SK-N-SH (cell line): Measurements from ENCODE around the gene WIPI1. TPM values are rescaled to one million over a fixed set of nuclear protein-coding genes. Genes with fewer than 3 reads are reported as not detected.

ENCODE experiments used
- CTCF ChIA-PET: fragments of 300-600, 350-600 bp; formaldehyde crosslinking; extraction: SDS; loops from one replicate; lab custom pipeline; 2021; lab: Yijun Ruan, JAX
- POLR2A ChIA-PET: fragments of 350-600 bp; sonication (Branson Sonifier 250); formaldehyde crosslinking; extraction: SDS; loops from one replicate; lab custom pipeline; 2020; ENCODE audit warnings: antibody characterized with exemption, inconsistent platforms; lab: Yijun Ruan, JAX
- DNase-seq: peaks from one replicate; pipeline ENCODE4 v3.0.0; 2012
- H2AFZ ChIP-seq: fragments of 200-600 bp; sonication (generic); 2 replicates; pipeline ENCODE4 v1.8.1; 2016; ENCODE audit warnings: antibody characterized with exemption, mild to moderate bottlenecking, low read depth
- H3F3A ChIP-seq: fragments of 200-600 bp; sonication (generic); replicated peaks from 2 replicates; pipeline ENCODE3; 2016; ENCODE audit warnings: antibody characterized with exemption, mild to moderate bottlenecking; ENCODE audit not compliant: insufficient read depth
- H3K27ac ChIP-seq, 2 experiments: fragments of 200-500 bp in 1 of 2; fragments of 200-600 bp in 1 of 2; sonication (Bioruptor generic) in 1 of 2; sonication (generic), shearing (Covaris generic) in 1 of 2; 2 replicates each; pipeline versions ENCODE4 v1.5.1 to v1.6.1; 2014 to 2016; ENCODE audit warnings: low read depth in 2 of 2, inconsistent platforms in 1 of 2, low read length in 1 of 2, mild to moderate bottlenecking in 1 of 2, mixed read lengths in 1 of 2
- H3K27me3 ChIP-seq: fragments of 200-600 bp; sonication (generic), shearing (Covaris generic); 2 replicates; pipeline ENCODE4 v1.6.1; 2016; ENCODE audit warnings: mixed run types; ENCODE audit not compliant: insufficient read depth
- H3K36me3 ChIP-seq, 2 experiments: fragments of 200-500 bp in 1 of 2; fragments of 200-600 bp in 1 of 2; sonication (Bioruptor generic) in 1 of 2; sonication (generic) in 1 of 2; replicated peaks in 1 of 2; 2 replicates each; pipeline versions ENCODE3 to v1.5.1; 2014 to 2016; ENCODE audit warnings: low read length in 1 of 2, mild to moderate bottlenecking in 1 of 2; ENCODE audit not compliant: insufficient read depth in 2 of 2, control insufficient read depth in 1 of 2
- H3K4me1 ChIP-seq, 2 experiments: fragments of 200-500 bp in 1 of 2; fragments of 200-600 bp in 1 of 2; sonication (Bioruptor generic) in 1 of 2; sonication (generic), shearing (Covaris generic) in 1 of 2; 2 replicates each; pipeline versions ENCODE4 v1.5.1 to v1.6.1; 2014 to 2016; ENCODE audit warnings: low read depth in 1 of 2, low read length in 1 of 2, mixed run types in 1 of 2; ENCODE audit not compliant: insufficient read depth in 2 of 2, control insufficient read depth in 1 of 2
- H3K4me2 ChIP-seq: fragments of 200-600 bp; sonication (generic), shearing (Covaris generic); 2 replicates; pipeline ENCODE4 v1.6.1; 2017; ENCODE audit warnings: mixed run types
- H3K4me3 ChIP-seq, 2 experiments: fragments of 200-500 bp in 1 of 2; fragments of 200-600 bp in 1 of 2; sonication (Bioruptor generic) in 1 of 2; sonication (generic), shearing (Covaris generic) in 1 of 2; 2 replicates each; pipeline versions ENCODE4 v1.5.1 to v1.8.1; 2014 to 2016; ENCODE audit warnings: low read depth in 2 of 2, inconsistent platforms in 1 of 2, low read length in 1 of 2, mild to moderate bottlenecking in 1 of 2, mixed read lengths in 1 of 2, moderate library complexity in 1 of 2
- H3K79me2 ChIP-seq: fragments of 200-600 bp; sonication (generic); 2 replicates; pipeline ENCODE4 v1.8.1; 2017; ENCODE audit warnings: mild to moderate bottlenecking; ENCODE audit not compliant: insufficient read depth
- H3K9ac ChIP-seq: fragments of 200-600 bp; sonication (generic); 2 replicates; pipeline ENCODE4 v1.6.1; 2017; ENCODE audit warnings: mixed run types
- H3K9me2 ChIP-seq: fragments of 200-600 bp; sonication (generic); 2 replicates; pipeline ENCODE4 v1.6.1; 2017; ENCODE audit warnings: mixed run types
- H3K9me3 ChIP-seq: fragments of 200-600 bp; sonication (generic); 2 replicates; pipeline ENCODE4 v1.6.1; 2017; ENCODE audit warnings: mixed run types, mild to moderate bottlenecking, moderate library complexity
- H4K20me1 ChIP-seq: fragments of 200-600 bp; sonication (generic); 2 replicates; pipeline ENCODE4 v1.6.1; 2017; ENCODE audit warnings: mild to moderate bottlenecking, mixed run types; ENCODE audit not compliant: insufficient read depth
- EZH2phosphoT487 ChIP-seq: fragments of 200-600 bp; sonication (generic); IDR thresholded peaks from 2 replicates; pipeline ENCODE4 v1.6.1; 2017; ENCODE audit warnings: low read depth, mixed run types, mild to moderate bottlenecking, antibody characterized with exemption, moderate library complexity, borderline replicate concordance
- FOSL2 ChIP-seq: IDR thresholded peaks from 2 replicates; pipeline ENCODE4 v1.4.0; 2012; ENCODE audit warnings: low read depth, mild to moderate bottlenecking, moderate library complexity, borderline replicate concordance
- FOXM1 ChIP-seq: IDR thresholded peaks from 2 replicates; pipeline ENCODE4 v1.4.0; 2012; ENCODE audit warnings: low read depth, mild to moderate bottlenecking
- GABPA ChIP-seq: IDR thresholded peaks from 2 replicates; pipeline ENCODE4 v1.4.0; 2012; ENCODE audit warnings: low read depth, mild to moderate bottlenecking
- NRF1 ChIP-seq: IDR thresholded peaks from 2 replicates; pipeline ENCODE4 v1.6.1; 2012; ENCODE audit warnings: low read depth, mild to moderate bottlenecking, low read length
- POLR2AphosphoS5 ChIP-seq: IDR thresholded peaks from 2 replicates; pipeline ENCODE4 v1.6.1; 2012; ENCODE audit warnings: low read depth, low read length
- RAD21 ChIP-seq: IDR thresholded peaks from 2 replicates; pipeline ENCODE4 v1.6.1; 2012; ENCODE audit warnings: mild to moderate bottlenecking, low read length
- RCOR1 ChIP-seq: fragments of 150-350 bp; IDR thresholded peaks from 2 replicates; pipeline ENCODE4 v1.6.1; 2017; ENCODE audit warnings: antibody characterized with exemption, low read length
- RFX5 ChIP-seq: IDR thresholded peaks from 2 replicates; pipeline ENCODE4 v1.6.1; 2012; ENCODE audit warnings: mild to moderate bottlenecking, improper control_type of control experiment, low read length
- RXRA ChIP-seq: IDR thresholded peaks from 2 replicates; pipeline ENCODE4 v1.4.0; 2012; ENCODE audit warnings: low read depth, mild to moderate bottlenecking, borderline replicate concordance
- TAF1 ChIP-seq: IDR thresholded peaks from 2 replicates; pipeline ENCODE4 v1.6.1; 2012; ENCODE audit warnings: low read depth, mild to moderate bottlenecking, low read length, moderate library complexity, borderline replicate concordance
- TEAD4 ChIP-seq: IDR thresholded peaks from 2 replicates; pipeline ENCODE4 v1.4.0; 2012; ENCODE audit warnings: mild to moderate bottlenecking, borderline replicate concordance; ENCODE audit not compliant: insufficient read depth
- USF2 ChIP-seq: fragments of 150-350 bp; IDR thresholded peaks from 2 replicates; pipeline ENCODE4 v1.6.1; 2017; ENCODE audit warnings: antibody characterized with exemption, low read length, low read depth, borderline replicate concordance
- YY1 ChIP-seq: IDR thresholded peaks from 2 replicates; pipeline ENCODE4 v1.4.0; 2012; ENCODE audit warnings: low read depth, mild to moderate bottlenecking
- WGBS: methylation state at CpG from one replicate; pipeline ENCODE4 v1.1.6; 2017; ENCODE audit warnings: low lambda C conversion rate; 5-methylcytosine and 5-hydroxymethylcytosine counted together
- polyA plus RNA-seq, 3 experiments: library from polyadenylated mRNA; depleted of rRNA; stranded (reverse); fragments of >200 nt; gene quantifications; 2 replicates each; pipeline ENCODE4 v1.2.3, GENCODE V29; 2012
- TF ChIP-seq, protein P1 (sequence below): IDR thresholded peaks from 2 replicates; pipeline ENCODE4; 2012
- TF ChIP-seq, protein P2 (sequence below): IDR thresholded peaks from 2 replicates; pipeline ENCODE4 v1.4.0; 2012; ENCODE audit warnings: low read depth, borderline replicate concordance

WIPI1 gene
- polyA plus RNA-seq, 1 of the 3 experiments (the other 2 are of a cell fraction), result 52.7 TPM

- CTCF ChIA-PET, result interaction anchor here (1.2 to 5.1 kb wide), 2 partner anchors 12 to 27 kb away, joined by 4 to 35 read pairs; no protein-coding TSS in a partner anchor
- Histone ChIP-seq H3F3A (peaks cover under 1% of the 10 kb centered on the region), H2AFZ (no peak overlapping the region), H3K9ac (no peak overlapping the region), H3K4me1 (no peaks in the 10 kb centered on the region), H3K9me2 (no peaks in the 10 kb centered on the region), H3K9me3 (no peaks in the 10 kb centered on the region), H3K36me3 (peaks cover 9 to 38% of the 10 kb centered on the region in 2 experiments), H3K4me2 (no peak overlapping the region), H3K4me3 (no peak overlapping the region), H3K27ac (no peak overlapping the region), H3K27me3 (no peaks in the 10 kb centered on the region), H4K20me1 (no peaks in the 10 kb centered on the region), H3K79me2 (no peaks in the 10 kb centered on the region)
- DNase-seq, result no peak
- TF ChIP-seq RXRA, result no peak
- no peak for TF ChIP-seq TAF1
- TF ChIP-seq YY1, result no peak
- no peak for TF ChIP-seq GABPA
- no peak for TF ChIP-seq EZH2phosphoT487
- TF ChIP-seq RCOR1, result no peak
- no peak for TF ChIP-seq FOXM1
- TF ChIP-seq USF2, result no peak
- TF ChIP-seq TEAD4, result no peak
- TF ChIP-seq FOSL2, result no peak
- TF ChIP-seq POLR2AphosphoS5, result no peak
- TF ChIP-seq RAD21, result no peak
- TF ChIP-seq NRF1, result no peak
- no peak for TF ChIP-seq RFX5
- TF ChIP-seq, protein P1, sequence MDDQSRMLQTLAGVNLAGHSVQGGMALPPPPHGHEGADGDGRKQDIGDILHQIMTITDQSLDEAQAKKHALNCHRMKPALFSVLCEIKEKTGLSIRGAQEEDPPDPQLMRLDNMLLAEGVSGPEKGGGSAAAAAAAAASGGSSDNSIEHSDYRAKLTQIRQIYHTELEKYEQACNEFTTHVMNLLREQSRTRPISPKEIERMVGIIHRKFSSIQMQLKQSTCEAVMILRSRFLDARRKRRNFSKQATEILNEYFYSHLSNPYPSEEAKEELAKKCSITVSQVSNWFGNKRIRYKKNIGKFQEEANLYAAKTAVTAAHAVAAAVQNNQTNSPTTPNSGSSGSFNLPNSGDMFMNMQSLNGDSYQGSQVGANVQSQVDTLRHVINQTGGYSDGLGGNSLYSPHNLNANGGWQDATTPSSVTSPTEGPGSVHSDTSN, result no peak
- TF ChIP-seq, protein P2, sequence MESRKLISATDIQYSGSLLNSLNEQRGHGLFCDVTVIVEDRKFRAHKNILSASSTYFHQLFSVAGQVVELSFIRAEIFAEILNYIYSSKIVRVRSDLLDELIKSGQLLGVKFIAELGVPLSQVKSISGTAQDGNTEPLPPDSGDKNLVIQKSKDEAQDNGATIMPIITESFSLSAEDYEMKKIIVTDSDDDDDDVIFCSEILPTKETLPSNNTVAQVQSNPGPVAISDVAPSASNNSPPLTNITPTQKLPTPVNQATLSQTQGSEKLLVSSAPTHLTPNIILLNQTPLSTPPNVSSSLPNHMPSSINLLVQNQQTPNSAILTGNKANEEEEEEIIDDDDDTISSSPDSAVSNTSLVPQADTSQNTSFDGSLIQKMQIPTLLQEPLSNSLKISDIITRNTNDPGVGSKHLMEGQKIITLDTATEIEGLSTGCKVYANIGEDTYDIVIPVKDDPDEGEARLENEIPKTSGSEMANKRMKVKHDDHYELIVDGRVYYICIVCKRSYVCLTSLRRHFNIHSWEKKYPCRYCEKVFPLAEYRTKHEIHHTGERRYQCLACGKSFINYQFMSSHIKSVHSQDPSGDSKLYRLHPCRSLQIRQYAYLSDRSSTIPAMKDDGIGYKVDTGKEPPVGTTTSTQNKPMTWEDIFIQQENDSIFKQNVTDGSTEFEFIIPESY, result no peak
- WGBS, result 95% methylated on average over 12 of the region's 12 CpGs
- POLR2A ChIA-PET, result interaction anchor here (1.3 kb wide), 1 partner anchor 177 kb away, joined by 3 read pairs; the partner anchor contains the start of gene AMZ2
Measured at GRCh38 chr17:68424203-68424602, 33.1 kb downstream of the WIPI1 start.
